GM12878 (cell line): ENCODE data around the gene KPNA1. TPM values are rescaled to one million over a fixed set of nuclear protein-coding genes. Genes with fewer than 3 reads are reported as not detected.

Experiments
- ATAC-seq: fragments of 200-7000 bp; cut with Tn5 transposase; 3 replicates; pipeline ENCODE4 v1.9.1; 2020; ENCODE audit warnings: mild to moderate bottlenecking, moderate library complexity
- BruUV-seq: library from RNA; stranded (reverse); fragments of 400-500 nt; replicated peaks from 2 replicates; lab custom pipeline; 2021; lab: Mats Ljungman, UMichigan
- CTCF ChIA-PET: fragments of 300-600 bp; sonication (Branson Sonifier 250); formaldehyde crosslinking; extraction: SDS; loops from one replicate; lab custom pipeline; 2021; ENCODE audit warnings: inconsistent platforms; lab: Yijun Ruan, JAX
- POLR2A ChIA-PET: fragments of 350-600 bp; formaldehyde crosslinking; extraction: SDS; loops from one replicate; lab custom pipeline; 2021; ENCODE audit warnings: inconsistent platforms; lab: Charles Lee
- RAD21 ChIA-PET: fragments of 300-600 bp; sonication (Branson Sonifier 250); formaldehyde crosslinking; loops from one replicate; lab custom pipeline; 2023; ENCODE audit warnings: antibody characterized with exemption; ENCODE audit not compliant: unreplicated experiment; lab: Charles Lee
- SMC1A ChIA-PET: fragments of 300-600 bp; sonication (Branson Sonifier 250); formaldehyde crosslinking; loops from one replicate; lab custom pipeline; 2023; ENCODE audit not compliant: unreplicated experiment, uncharacterized antibody; lab: Charles Lee
- DNase-seq: peaks from one replicate; pipeline ENCODE4 v3.0.0-alpha.2; 2011; ENCODE audit warnings: low read depth, low spot score
- FAIRE-seq: peaks from 3 replicates; lab custom pipeline; 2011; peaks lifted over from hg19 to GRCh38; lab: Jason Lieb, UNC
- H2AFZ ChIP-seq: 2 replicates; pipeline ENCODE4 v1.6.0; 2011; ENCODE audit warnings: low read depth, low read length, control low read depth; ENCODE audit not compliant: control insufficient read depth
- H3K27ac ChIP-seq: 2 replicates; pipeline ENCODE4 v1.5.1; 2011; ENCODE audit warnings: control low read depth; ENCODE audit not compliant: control insufficient read depth, insufficient read depth
- H3K27me3 ChIP-seq, 2 experiments: replicated peaks in 1 of 2; 2 replicates each; pipeline versions ENCODE4 v1.6.0 to v1.6.1; 2011; ENCODE audit warnings: low read length in 1 of 2; ENCODE audit not compliant: control insufficient read depth in 2 of 2, insufficient read depth in 2 of 2
- H3K36me3 ChIP-seq, 2 experiments: 2 replicates each; pipeline ENCODE4 v1.5.1; 2011; ENCODE audit warnings: low read length in 1 of 2; ENCODE audit not compliant: control insufficient read depth in 2 of 2, insufficient read depth in 2 of 2
- H3K4me1 ChIP-seq: 2 replicates; pipeline ENCODE4 v1.6.1; 2011; ENCODE audit warnings: mild to moderate bottlenecking, low read length, moderate library complexity, mixed read lengths; ENCODE audit not compliant: control insufficient read depth, insufficient read depth
- H3K4me2 ChIP-seq: 2 replicates; pipeline ENCODE4 v1.6.0; 2011; ENCODE audit warnings: control low read depth; ENCODE audit not compliant: control insufficient read depth, insufficient read depth
- H3K4me3 ChIP-seq: fragments of 200-600 bp; sonication (generic); 2 replicates; pipeline ENCODE4 v1.5.1; 2016
- H3K79me2 ChIP-seq: 2 replicates; pipeline ENCODE4 v1.6.0; 2011; ENCODE audit warnings: low read length; ENCODE audit not compliant: control insufficient read depth, insufficient read depth
- H3K9ac ChIP-seq: 2 replicates; pipeline ENCODE4 v1.8.0; 2011; ENCODE audit warnings: low read length, control low read depth, mixed read lengths; ENCODE audit not compliant: control insufficient read depth, insufficient read depth
- H3K9me3 ChIP-seq: replicated peaks from 3 replicates; pipeline ENCODE4 v1.5.1; 2011; ENCODE audit warnings: mild to moderate bottlenecking, low read length; ENCODE audit not compliant: control insufficient read depth, insufficient read depth
- H4K20me1 ChIP-seq: 2 replicates; pipeline ENCODE4 v1.6.0; 2011; ENCODE audit not compliant: control insufficient read depth, insufficient read depth
- CREB1 ChIP-seq: IDR thresholded peaks from 2 replicates; pipeline ENCODE4 v1.6.1; 2012; ENCODE audit warnings: low read depth, mild to moderate bottlenecking, inconsistent platforms
- E4F1 ChIP-seq: fragments of 450-650 bp; IDR thresholded peaks from 2 replicates; pipeline ENCODE4 v1.6.1; 2018; ENCODE audit warnings: borderline replicate concordance, mild to moderate bottlenecking; ENCODE audit not compliant: partially characterized antibody
- NR2F1 ChIP-seq: fragments of 450-650 bp; conservative IDR thresholded peaks from 2 replicates; pipeline ENCODE4 v1.6.1; 2017; ENCODE audit warnings: mild to moderate bottlenecking
- RAD21 ChIP-seq: IDR thresholded peaks from 2 replicates; pipeline ENCODE4 v1.6.1; 2011; ENCODE audit warnings: mild to moderate bottlenecking, low read depth, low read length, moderate library complexity; ENCODE audit not compliant: insufficient read depth
- SIN3A ChIP-seq: IDR thresholded peaks from 2 replicates; pipeline ENCODE4 v1.6.1; 2012; ENCODE audit warnings: low read depth, low read length, improper control_type of control experiment
- SPI1 ChIP-seq: IDR thresholded peaks from 2 replicates; pipeline ENCODE4 v1.6.1; 2011; ENCODE audit warnings: low read depth, mild to moderate bottlenecking, low read length, moderate library complexity, borderline replicate concordance; ENCODE audit not compliant: insufficient read depth
- STAT1 ChIP-seq: fragments of 450-650 bp; conservative IDR thresholded peaks from 2 replicates; pipeline ENCODE4 v1.6.1; 2014; ENCODE audit warnings: antibody characterized with exemption, mild to moderate bottlenecking
- STAT3 ChIP-seq: IDR thresholded peaks from 2 replicates; pipeline ENCODE4 v1.6.1; 2011; ENCODE audit warnings: low read depth, low read length, improper control_type of control experiment
- WGBS: methylation state at CpG from one replicate; pipeline ENCODE4 v1.1.6; 2016; ENCODE audit warnings: low lambda C conversion rate; ENCODE audit not compliant: insufficient replicate concordance, insufficient coverage; ENCODE audit errors: missing lambda C conversion rate; 5-methylcytosine and 5-hydroxymethylcytosine counted together
- in situ Hi-C: fragments of 300-500 bp; cut with MboI; formaldehyde crosslinking; loops from 9 replicates; pipeline ENCODE4 v1.14.3; 2018; ENCODE audit warnings: mixed read lengths
- intact Hi-C: fragments of 100-400 bp; cut with micrococcal nuclease; formaldehyde crosslinking; loops from one replicate; pipeline ENCODE4 v1.14.2; 2022; ENCODE audit not compliant: unreplicated experiment
- polyA plus RNA-seq, 11 experiments: library from polyadenylated mRNA; depleted of rRNA in 4 of 11; unstranded in 6 of 11; stranded (reverse) in 5 of 11; fragments of >200 nt; fragmentation: Nextera tagmentation in 4 of 11; fragmentation: Illumina TruSeq in 1 of 11; extraction: Ambion mirVana in 4 of 11; extraction: Trizol in 1 of 11; gene quantifications; 1 replicate in 1 of 11; 2 replicates in 10 of 11; pipeline versions ENCODE4 v1.2.1 to v1.2.3, GENCODE V29; 2011 to 2016; ENCODE audit warnings: inconsistent platforms in 2 of 11, missing spikeins in 2 of 11, low read depth in 1 of 11
- total RNA-seq, 4 experiments: library from RNA; depleted of rRNA in 3 of 4; stranded (reverse); fragments of >200 nt in 3 of 4; fragmentation: Illumina TruSeq in 1 of 4; extraction: Trizol in 1 of 4; gene quantifications; 2 replicates each; pipeline versions ENCODE4 v1.2.1 to v1.2.3, GENCODE V29; 2013 to 2021
- TF ChIP-seq, protein P1 (sequence below): fragments of 450-650 bp; IDR thresholded peaks from 2 replicates; pipeline ENCODE4 v1.6.1; 2017; ENCODE audit warnings: mild to moderate bottlenecking, moderate library complexity
- TF ChIP-seq, protein P2 (sequence below): fragments of 450-650 bp; IDR thresholded peaks from 2 replicates; pipeline ENCODE4 v1.6.1; 2017; ENCODE audit warnings: borderline replicate concordance

Gene KPNA1
- total and polyA plus RNA-seq, 10 of the 15 experiments (the other 5 are each of a cell fraction or from before 2014, with no cell fraction given), result 8.5 to 52.7 (median 41.0) TPM

DNA sequence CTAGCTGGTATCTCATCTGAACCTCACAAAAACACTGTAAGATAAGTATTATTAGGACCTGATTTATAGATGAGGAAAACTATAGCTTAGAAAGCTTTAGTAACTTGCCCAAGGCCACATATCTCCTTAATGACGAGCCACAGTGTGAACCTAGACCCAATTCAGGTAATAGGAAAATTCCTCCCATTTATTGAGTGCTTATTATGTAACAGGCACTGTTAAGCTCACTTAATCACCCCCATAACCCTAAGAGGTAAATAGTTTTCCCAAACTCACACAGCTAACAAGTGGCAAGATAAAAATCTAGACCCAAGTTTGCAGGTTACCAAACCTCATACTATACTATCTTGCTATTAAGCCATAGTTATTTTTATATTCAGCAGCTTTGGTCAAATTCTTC is 106.8 kb downstream of the KPNA1 start:
- ChIA-PET CTCF (interaction anchor here (0.9 to 5.4 kb wide), 8 partner anchors 10 to 102 kb away, joined by 3 to 28 read pairs (median 4); partner anchors contain the start of gene FAM162A), SMC1A (interaction anchor here (1.0 to 7.4 kb wide), 6 partner anchors 8 to 142 kb away, joined by 3 to 70 read pairs (median 6); partner anchors contain the start of gene WDR5B), POLR2A (interaction anchor here (0.6 to 2.6 kb wide), 3 partner anchors 8 to 197 kb away, joined by 4 to 16 read pairs (median 8); partner anchors contain the start of gene WDR5B), RAD21 (interaction anchor here (0.7 to 2.4 kb wide), 5 partner anchors 8 to 126 kb away, joined by 3 to 8 read pairs (median 4); partner anchors contain the start of gene WDR5B)
- Histone ChIP-seq H3K9me3 (no peaks in the 10 kb centered on the region), H3K9ac (no peak overlapping the region), H3K79me2 (no peaks in the 10 kb centered on the region; the same call in 1 of the 2 replicates), H3K36me3 (peaks cover 5 to 23% of the 10 kb centered on the region in 2 experiments), H3K4me1 (no peaks in the 10 kb centered on the region), H4K20me1 (no peaks in the 10 kb centered on the region), H3K4me2 (no peak overlapping the region), H2AFZ (no peak overlapping the region), H3K27me3 (no peaks in the 10 kb centered on the region), H3K27ac (no peak overlapping the region), H3K4me3 (no peak overlapping the region)
- ATAC-seq, result no peak
- in situ Hi-C loops, result no loop called here
- no TSS peak for BruUV-seq
- 97% methylated on average over 1 of the region's 1 CpG for whole genome bisulfite sequencing
- TF ChIP-seq STAT3, result no peak
- TF ChIP-seq, protein P1, sequence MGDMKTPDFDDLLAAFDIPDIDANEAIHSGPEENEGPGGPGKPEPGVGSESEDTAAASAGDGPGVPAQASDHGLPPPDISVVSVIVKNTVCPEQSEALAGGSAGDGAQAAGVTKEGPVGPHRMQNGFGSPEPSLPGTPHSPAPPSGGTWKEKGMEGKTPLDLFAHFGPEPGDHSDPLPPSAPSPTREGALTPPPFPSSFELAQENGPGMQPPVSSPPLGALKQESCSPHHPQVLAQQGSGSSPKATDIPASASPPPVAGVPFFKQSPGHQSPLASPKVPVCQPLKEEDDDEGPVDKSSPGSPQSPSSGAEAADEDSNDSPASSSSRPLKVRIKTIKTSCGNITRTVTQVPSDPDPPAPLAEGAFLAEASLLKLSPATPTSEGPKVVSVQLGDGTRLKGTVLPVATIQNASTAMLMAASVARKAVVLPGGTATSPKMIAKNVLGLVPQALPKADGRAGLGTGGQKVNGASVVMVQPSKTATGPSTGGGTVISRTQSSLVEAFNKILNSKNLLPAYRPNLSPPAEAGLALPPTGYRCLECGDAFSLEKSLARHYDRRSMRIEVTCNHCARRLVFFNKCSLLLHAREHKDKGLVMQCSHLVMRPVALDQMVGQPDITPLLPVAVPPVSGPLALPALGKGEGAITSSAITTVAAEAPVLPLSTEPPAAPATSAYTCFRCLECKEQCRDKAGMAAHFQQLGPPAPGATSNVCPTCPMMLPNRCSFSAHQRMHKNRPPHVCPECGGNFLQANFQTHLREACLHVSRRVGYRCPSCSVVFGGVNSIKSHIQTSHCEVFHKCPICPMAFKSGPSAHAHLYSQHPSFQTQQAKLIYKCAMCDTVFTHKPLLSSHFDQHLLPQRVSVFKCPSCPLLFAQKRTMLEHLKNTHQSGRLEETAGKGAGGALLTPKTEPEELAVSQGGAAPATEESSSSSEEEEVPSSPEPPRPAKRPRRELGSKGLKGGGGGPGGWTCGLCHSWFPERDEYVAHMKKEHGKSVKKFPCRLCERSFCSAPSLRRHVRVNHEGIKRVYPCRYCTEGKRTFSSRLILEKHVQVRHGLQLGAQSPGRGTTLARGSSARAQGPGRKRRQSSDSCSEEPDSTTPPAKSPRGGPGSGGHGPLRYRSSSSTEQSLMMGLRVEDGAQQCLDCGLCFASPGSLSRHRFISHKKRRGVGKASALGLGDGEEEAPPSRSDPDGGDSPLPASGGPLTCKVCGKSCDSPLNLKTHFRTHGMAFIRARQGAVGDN, result no peak
- no peak for TF ChIP-seq STAT1
- TF ChIP-seq, protein P2, sequence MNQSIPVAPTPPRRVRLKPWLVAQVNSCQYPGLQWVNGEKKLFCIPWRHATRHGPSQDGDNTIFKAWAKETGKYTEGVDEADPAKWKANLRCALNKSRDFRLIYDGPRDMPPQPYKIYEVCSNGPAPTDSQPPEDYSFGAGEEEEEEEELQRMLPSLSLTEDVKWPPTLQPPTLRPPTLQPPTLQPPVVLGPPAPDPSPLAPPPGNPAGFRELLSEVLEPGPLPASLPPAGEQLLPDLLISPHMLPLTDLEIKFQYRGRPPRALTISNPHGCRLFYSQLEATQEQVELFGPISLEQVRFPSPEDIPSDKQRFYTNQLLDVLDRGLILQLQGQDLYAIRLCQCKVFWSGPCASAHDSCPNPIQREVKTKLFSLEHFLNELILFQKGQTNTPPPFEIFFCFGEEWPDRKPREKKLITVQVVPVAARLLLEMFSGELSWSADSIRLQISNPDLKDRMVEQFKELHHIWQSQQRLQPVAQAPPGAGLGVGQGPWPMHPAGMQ, result no peak
- TF ChIP-seq SPI1, result no peak
- no peak for TF ChIP-seq NR2F1
- no peak for TF ChIP-seq E4F1
- TF ChIP-seq RAD21, result no peak
- no peak for TF ChIP-seq SIN3A
- no peak for TF ChIP-seq CREB1
- no peak for FAIRE-seq
- DNase-seq, result no peak
- intact Hi-C loops, result no loop called here
